HG03135 (cell line): Measurements from ENCODE around the gene PLCH1.

Experiments used
- ATAC-seq: cut with Tn5 transposase; IDR thresholded peaks from one replicate; pipeline ENCODE4 v1.9.1; 2021; ENCODE audit warnings: mild to moderate bottlenecking, moderate library complexity; ENCODE audit not compliant: unreplicated experiment

The PLCH1 gene

DNA sequence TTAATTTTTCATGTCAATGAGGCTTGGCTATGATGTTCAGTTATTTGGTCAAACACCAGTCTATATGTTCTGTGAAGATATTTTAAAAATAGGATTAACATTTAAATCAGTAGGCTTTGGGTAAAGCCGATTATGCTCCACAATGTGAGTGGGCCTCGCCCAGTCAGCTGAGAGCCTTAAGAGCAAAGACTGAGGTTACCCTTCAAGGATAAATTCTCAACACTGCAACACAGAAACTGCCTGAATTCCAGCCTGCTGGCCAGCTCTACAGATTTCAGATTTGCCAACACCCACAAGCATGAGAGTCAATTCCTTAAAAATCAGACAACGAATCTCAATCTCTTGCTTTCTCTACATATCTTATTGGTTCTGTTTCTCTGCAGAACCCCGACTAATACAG lies 188.3 kb downstream of the PLCH1 start:
- ATAC-seq: no peak

DNA sequence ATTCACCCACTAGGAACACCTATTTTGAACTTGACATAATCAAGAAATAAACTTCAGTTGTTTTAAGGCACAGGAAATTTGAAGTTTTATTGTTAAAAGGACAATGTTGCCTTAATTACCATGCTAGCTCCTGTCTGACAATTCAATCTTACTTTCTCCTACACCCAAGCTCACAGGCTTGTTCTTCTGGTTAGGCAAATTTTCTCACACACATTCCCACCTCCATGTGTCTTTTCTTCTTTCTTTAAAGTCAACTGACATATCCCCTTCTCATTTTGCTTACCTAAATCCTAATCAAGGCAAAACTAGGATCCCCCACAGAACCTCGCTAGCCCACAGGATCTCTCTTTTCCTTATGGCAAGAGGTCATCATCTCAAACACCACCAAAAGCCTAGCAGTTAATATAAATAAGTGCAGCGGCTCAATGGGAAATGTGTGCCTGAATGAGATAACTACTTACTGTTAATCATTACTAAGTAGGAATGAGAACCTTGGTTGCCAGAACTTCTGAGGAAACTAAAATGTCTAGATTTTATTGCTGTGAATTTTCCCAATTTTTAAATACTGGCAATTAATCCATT lies 189.3 kb downstream of the PLCH1 start:
- ATAC-seq: peak; percentile 7

DNA sequence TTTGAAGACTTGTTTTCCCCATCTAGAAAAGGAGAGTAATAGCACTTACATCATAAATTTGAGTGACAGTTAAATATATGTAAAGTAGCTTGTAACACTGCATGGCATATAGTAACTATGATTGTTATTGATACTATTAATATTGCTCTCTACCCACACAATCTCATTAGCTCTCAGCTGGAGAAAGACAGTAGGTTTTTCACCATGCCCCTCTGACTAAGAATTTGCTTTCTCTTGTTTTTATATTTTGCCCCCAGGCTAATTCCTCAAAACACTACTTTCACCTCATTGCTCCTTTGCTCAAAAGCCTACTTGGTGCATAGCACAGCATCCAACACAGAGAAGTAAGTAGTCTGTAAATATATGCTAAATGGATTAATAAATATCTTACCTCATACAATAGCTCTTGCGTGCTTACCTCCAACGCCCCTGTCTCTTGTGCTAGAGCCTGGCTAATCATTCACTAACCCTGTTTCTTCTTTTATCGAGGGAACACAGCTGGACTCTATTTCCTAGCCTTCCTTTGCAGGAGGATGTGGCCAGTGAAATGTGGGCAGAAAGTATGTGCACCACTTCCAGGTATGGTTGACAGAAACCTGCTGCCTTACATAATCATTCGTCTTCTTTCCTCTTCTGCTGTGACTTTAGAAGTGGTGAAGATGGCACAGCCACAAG lies 190.0 kb downstream of the PLCH1 start:
- ATAC-seq: peak; percentile 79

DNA sequence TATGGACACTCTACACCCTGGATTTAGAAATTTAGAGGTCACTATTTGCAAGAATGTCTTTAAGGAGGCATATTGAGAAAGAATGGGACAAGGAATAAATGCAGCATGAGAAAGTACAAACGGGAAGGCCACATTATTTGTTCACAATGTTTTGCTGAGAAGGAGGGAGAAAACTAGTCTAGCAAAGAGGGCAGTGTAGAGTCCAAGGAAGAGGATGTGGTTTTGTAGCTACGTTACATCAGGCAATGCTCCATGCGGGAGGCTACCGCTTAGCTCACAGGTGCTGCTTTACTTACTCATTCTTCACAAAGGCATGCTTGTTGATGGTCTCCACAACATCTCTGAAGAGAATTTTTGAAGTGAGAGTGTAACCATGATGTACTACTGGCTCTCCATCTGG lies 191.1 kb downstream of the PLCH1 start:
- ATAC-seq: peak; percentile 43

DNA sequence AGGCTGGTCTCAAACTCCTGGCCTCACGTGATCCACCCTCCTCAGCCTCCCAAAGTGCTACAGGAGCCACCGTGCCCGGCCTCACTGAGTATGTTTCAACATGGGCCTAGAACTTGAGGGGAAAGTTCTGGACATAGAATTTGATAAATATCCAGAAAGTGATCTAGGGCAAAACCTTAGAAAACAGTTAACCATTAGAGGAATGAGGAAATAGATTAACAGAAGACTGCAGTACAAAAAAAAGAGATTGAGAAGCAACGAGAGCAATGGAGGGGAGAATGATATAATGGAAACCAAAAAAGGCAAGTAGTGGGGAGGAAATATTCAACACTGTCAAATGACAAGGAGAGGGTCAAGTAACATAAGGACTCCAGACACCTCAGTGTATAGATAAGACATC lies 191.5 kb downstream of the PLCH1 start:
- ATAC-seq: no peak

DNA sequence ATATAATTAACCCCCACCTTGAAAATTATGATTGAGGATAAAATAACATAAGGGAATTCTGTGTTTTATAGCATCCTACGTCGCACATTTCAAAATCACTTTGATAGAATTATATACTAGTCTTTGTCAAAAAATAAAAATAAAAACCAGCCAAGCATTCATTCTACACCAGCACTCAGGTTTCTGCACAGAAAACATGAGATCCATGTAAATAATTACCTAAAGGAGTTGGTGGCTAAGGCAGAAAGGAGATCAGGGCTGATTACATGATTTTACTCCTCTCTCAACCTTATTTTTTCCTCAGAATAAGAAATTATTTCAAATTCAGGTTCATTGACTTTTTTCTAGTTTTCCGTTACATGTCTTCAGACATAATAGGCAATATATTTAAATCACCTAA lies 194.5 kb downstream of the PLCH1 start:
- no peak for ATAC-seq

DNA sequence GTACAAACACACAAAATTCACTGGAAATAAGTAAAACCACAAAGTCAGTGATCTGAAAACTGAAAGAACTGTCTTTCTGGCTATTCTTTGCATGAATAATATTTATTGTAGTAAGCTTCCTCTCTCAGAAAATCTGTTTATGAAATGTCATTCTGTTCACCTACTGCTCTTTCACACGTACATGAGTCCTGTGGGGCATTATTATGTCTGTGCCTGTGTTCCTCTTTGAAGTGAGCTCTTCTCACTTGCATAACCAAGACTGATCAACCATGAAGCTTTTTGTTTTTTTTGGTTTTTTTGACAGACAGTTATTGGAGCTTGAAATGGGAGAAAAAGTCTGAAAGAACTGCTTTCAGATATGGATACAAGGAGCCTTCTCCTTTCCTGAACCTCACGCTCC lies 195.8 kb downstream of the PLCH1 start:
- ATAC-seq: peak; percentile 88

DNA sequence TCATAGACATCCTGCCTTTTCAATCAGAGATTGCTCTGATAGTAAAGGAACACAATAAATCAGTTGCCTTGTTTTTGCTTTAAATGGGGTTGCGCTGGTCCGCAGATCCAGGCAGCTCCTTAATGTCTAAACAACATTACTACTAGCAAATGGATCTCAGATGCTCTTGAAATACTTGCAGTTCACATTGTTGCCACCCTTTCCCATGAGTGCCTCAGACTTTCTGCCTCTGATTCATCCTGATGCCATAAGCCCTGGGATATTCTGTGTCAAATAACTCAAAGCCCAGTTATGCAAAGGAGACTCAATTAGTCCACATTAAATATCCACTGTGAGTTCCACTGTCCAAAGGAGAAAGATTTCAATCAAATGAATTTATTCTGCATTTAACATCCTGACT lies 196.7 kb downstream of the PLCH1 start:
- ATAC-seq: no peak

DNA sequence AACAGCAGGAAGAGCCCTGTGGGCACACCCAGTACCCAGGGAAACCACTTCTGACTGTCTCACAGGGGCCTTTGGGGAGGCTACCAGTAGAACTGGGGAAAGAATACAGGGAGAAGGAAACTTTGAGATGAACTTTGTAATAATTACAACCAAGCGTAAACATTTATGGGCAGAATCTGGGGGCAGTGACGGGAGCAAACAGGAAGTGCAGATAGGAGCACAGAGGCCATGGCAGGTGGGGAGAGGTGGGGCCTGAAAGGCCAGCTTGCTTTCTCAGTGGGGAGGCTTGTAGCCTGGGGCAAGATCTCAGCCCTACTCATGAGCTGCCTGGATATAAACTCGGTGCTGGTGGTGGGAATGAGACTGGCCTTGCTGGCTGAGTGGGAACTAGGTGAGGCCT lies 209.8 kb downstream of the PLCH1 start:
- ATAC-seq: no peak

DNA sequence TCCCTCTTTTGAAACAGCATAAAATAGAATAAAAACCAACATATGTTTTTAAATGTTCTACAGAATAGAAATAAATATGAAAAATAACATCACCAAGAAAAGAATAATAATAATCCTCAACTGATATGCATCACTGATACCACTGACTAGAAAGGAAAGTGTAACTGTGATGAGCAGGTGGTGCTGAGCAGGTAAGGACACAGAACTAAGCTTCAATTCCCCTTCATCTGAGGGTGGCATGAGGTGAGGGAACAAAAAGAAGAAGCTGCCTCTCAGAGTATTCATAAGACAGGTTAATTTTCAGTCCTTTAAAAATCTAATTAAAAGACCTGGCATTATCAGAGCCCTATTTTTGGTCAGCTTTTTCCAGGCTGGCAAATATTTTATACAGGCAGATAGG lies 216.3 kb downstream of the PLCH1 start:
- ATAC-seq: no peak

DNA sequence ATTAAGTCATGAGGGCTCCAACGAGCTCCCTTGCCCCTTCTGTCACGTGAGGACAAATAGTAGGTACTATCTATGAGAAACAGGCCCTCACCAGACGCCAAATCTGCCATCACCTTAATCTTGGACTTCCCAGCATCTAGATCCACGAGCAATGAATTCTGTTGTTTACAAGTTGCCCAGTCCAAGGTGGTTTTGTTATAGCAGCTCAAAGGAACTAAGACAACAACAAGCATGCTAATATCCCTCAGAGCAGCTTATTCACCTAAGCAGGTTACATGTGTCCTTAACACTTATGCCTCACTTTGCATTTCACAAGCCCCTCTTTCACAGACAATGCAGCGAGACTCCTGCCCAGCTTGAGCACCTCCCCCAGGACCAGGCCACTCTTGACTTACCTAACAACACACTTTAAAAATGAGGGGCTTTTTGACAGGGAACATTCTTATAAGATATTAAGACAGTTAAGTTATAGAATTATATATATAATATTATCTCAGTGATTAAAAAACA lies 219.5 kb downstream of the PLCH1 start:
- no peak for ATAC-seq

DNA sequence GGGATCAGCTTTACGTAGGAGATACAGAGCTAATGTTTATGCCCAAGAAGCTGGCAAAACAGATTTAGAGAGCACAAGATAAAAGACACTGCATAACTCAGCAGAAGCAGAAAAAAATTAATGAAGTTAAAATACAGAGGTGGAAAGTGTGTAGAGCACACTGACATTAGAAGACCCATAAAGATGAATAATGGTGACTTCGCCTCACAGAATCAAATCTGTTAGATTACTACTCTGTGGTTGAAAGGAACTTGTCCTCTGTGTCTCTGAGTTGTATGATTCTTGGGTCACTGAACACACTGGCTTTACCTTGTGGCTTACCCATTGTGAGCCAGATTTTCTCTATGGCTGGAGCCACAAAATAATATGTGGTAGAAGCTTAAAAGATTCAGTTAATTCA lies 224.4 kb downstream of the PLCH1 start:
- ATAC-seq: no peak

DNA sequence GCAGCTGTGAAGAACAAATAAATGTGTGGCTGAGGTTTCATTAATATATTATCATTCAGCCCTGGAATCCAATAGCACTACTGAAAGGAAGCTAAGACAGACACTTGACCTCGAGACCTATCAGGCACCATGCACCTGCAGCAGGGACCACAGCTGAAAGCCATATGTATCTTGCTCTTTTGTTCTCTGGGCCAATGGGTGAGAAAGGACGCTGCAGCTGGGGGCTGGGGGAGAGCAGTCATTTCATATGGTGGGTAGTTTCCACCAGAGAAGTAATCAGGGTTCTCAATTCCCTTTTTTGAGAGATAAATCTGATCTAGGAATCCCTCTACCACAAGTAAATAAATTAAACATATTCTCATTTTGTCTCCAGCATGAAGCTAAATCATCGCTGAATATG lies 225.8 kb downstream of the PLCH1 start:
- no peak for ATAC-seq

DNA sequence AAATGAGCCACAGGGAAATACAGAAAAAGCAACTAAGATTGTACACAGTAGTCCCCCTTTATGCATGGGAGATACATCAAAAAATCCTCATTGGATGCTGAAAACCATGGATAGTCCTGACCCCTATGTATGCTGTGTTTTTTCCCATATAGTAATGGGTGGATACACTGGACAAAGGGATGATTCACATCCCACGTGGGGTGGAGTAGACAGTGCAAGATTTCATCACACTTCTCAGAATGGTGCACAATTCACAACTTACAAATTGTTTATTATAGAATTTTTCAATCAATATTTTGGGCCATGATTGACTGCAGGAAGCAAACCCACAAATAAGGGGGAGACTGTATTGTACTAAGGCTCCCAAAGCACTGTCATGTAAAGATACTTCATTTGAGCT lies 227.0 kb downstream of the PLCH1 start:
- ATAC-seq: no peak

DNA sequence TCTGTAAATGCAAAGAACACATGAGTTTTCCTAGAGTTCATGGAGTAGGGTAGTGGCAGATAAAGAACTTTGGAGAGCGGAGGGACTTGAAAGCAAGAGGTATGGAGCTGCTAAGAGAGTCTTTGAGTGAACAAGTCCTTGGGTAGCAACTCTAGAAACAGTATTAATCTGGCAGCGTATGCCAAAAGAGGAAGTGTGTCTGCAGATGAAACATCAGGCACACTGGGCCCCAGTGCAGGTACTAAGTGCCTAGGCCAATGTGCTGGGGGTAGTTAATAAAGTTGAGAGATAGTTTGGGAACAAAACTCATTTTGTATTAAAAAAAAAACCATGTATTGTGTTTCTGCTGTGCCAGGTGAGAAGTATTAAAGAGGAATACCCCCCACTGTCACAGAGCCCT lies 228.4 kb downstream of the PLCH1 start:
- no peak for ATAC-seq

DNA sequence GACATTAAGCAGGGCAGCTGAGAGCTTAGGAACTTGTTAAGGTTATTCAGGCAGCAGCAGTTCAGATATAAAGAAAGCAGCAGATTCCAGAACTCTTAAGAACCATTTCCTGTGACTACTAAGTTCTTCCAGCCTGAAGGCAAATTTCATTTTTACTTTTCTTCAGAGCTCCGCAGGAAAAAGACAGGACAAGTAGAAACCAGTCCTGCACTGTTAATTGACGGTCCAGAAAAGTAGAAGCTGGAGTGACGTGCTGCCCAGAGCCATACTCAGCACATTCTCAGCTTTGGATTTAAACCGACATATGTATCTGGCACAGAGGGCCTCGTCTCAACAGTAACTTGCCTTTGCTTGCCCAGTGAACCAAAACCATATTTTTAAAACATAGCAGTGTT lies 232.0 kb downstream of the PLCH1 start:
- ATAC-seq: no peak

DNA sequence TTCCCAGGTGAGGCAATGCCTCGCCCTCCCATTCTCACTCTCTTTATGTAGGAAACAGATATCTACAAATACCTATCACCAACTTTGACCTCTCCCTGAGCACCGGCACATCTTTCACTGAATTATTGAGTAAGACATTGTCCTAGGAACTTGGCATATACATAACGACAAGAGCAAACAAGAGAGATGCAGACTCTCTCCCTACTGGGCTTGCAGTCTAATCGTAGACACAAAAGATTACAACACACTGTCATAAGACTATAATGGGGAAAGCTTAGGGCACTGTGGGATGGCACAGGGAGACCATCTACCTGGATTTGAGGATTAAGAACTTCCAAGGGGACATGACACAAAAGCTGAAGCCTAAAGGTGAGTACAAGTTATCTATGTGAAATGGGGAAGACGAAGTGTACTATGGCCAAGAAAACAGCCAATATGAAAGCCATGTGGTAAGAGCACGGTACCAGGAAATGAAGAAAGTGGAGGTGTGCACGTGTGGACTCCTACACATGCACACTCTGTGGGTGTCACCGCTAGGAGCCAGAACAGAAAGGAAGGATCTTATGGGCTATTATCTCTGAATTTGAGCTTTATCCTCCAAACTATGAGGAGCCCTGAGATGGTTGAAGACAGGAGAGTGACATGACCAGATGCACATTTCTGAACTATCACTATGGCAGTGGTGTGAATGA lies 232.6 kb downstream of the PLCH1 start:
- no peak for ATAC-seq

DNA sequence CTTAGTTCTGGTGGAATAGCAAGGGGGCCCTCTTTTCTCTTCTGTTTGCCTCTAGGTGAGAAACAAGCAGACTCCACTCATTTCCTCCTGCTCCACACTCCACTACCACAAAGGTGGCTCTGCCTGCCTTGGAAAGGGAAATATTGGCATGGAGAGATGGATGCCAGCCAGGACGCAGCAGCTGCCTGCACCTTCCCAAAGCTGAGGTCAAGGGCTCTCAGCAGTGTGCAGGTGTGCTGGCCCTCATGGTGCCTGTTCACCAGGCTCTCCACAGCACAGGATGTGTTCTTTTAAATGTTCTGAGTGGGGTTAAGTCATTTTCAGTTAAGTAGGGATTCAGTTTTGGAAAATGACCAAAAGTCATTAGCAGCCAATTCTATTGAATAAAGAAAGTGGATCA lies 240.2 kb downstream of the PLCH1 start:
- no peak for ATAC-seq

DNA sequence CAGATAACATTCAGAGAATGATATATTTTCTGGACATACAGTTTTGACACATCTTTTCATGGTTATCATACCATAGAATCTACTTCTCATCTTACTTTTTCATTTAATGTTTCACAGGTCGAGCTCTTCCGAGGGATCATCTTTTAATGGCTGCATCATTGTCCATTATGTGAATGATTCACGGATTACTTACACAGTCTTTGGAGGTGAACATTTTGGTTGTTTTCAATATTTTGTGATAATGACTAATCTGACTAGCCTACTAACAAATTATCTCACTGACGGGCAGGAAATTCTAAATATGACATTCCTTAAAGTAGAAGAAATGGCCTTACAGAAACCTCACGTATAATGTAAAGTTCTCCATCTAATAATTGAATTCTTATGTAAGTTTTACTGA lies 242.2 kb downstream of the PLCH1 start:
- no peak for ATAC-seq

DNA sequence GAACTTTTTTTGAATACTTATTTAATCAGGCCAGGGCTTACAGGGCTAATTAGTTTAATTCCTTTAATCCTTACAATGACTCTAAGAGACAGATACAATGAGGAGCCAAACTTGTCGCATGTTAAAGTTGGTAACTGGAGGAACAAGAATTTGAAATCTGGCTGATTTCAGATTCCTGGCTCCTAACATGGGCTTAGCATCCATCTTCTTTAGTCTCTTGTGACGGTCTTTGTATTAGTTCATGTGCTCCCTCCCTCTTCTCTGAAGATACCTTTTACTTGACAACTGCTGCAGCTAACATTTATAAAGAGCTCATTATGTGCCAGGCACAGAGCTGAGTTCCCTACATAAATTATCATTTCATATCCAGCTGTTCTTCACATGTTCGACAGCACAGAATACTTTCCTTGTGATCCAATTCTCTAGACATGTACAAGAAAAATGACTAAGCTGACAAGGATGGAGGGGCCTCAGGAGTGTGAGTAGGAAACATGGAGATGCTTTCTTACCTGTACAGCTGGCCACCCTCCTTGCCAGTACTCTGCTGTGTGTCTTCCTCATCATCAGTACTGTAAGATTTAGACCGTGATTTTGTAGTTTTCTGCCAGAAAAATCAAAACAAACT lies 244.6 kb downstream of the PLCH1 start:
- no peak for ATAC-seq

DNA sequence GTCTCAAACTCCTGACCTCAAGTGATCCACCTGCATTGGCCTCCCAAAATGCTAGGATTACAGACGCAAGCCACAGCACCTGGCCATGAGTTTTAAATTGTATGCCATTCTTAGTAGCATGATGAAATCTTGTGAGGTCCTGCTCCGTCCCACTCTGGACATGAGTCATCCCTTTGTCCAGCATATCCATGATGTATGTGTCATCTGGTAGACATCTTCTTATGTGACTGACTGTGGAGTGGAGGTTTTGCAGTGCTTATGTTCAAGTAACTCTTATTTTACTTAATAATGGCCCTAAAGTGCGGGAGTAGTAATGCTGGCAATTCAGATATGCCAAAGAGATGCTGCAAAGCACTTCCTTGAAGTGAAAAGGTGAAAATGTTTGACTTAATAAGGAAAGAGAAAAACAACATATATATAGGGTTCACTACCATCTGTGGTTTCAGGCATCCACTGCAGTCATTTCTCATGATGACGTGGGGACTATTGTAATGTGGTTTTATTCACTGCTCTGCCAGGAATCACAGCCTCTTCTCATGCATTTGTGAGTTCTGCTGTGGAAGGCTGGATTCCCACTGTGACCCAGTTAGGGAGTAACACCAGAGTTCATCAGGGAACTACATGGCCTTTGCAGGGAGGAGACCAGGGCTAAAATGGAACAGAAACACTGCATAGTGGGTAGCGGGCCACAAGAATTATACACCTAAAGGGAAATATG lies 246.8 kb downstream of the PLCH1 start:
- no peak for ATAC-seq
